A673 (cell line): ENCODE measurements around the gene GRHL3. TPM values are rescaled to one million over a fixed set of nuclear protein-coding genes. Genes with fewer than 3 reads are reported as not detected.

ENCODE experiments used
- BruUV-seq: library from RNA; stranded (reverse); fragments of 400-500 nt; replicated peaks from 2 replicates; lab custom pipeline; 2021; lab: Mats Ljungman, UMichigan
- CTCF ChIA-PET: fragments of 300-600 bp; sonication (Branson Sonifier 250); formaldehyde crosslinking; loops from one replicate; lab custom pipeline; 2022; ENCODE audit warnings: antibody characterized with exemption; lab: Charles Lee
- POLR2A ChIA-PET: fragments of 300-600 bp; sonication (Branson Sonifier 250); formaldehyde crosslinking; loops from one replicate; lab custom pipeline; 2022; ENCODE audit warnings: antibody characterized with exemption; ENCODE audit not compliant: low non-redundant PET; lab: Charles Lee
- DNase-seq: peaks from one replicate; pipeline ENCODE4 v3.0.0-alpha.2; 2015; ENCODE audit warnings: low spot score
- H3K27ac ChIP-seq: fragments of 200-600 bp; sonication (generic); 2 replicates; pipeline ENCODE4 v1.5.1; 2016; ENCODE audit warnings: mixed run types, low read depth, mild to moderate bottlenecking, mixed read lengths, antibody characterized with exemption, low read length; ENCODE audit not compliant: poor library complexity, severe bottlenecking
- H3K27me3 ChIP-seq: fragments of 200-600 bp; sonication (generic); replicated peaks from 2 replicates; pipeline ENCODE4 v1.6.1; 2017; ENCODE audit warnings: mixed run types, low read depth, mild to moderate bottlenecking, mixed read lengths, antibody characterized with exemption, low read length; ENCODE audit not compliant: insufficient read depth, poor library complexity
- H3K36me3 ChIP-seq: fragments of 200-600 bp; sonication (generic); 2 replicates; pipeline ENCODE4 v1.6.1; 2016; ENCODE audit warnings: mixed run types, mild to moderate bottlenecking, mixed read lengths, antibody characterized with exemption, low read length; ENCODE audit not compliant: insufficient read depth, poor library complexity, severe bottlenecking
- H3K4me1 ChIP-seq: fragments of 200-600 bp; sonication (generic); 2 replicates; pipeline ENCODE4 v1.6.1; 2017; ENCODE audit warnings: mixed run types, mild to moderate bottlenecking, mixed read lengths, antibody characterized with exemption, low read length; ENCODE audit not compliant: insufficient read depth, poor library complexity, severe bottlenecking
- H3K4me3 ChIP-seq: fragments of 200-600 bp; sonication (generic); 2 replicates; pipeline ENCODE4 v1.5.1; 2016; ENCODE audit warnings: low read depth, mixed run types, mild to moderate bottlenecking, mixed read lengths, low read length; ENCODE audit not compliant: poor library complexity, severe bottlenecking
- H3K9me3 ChIP-seq: fragments of 200-600 bp; sonication (generic); 2 replicates; pipeline ENCODE4 v1.6.1; 2016; ENCODE audit warnings: mixed run types, low read depth, mild to moderate bottlenecking, mixed read lengths, antibody characterized with exemption, low read length; ENCODE audit not compliant: poor library complexity, severe bottlenecking
- CTCF ChIP-seq: fragments of 300-800, 200-600 bp; sonication (generic); conservative IDR thresholded peaks from 2 replicates; pipeline ENCODE4 v1.5.1; 2017; ENCODE audit warnings: low read depth, mild to moderate bottlenecking, antibody characterized with exemption, low read length, moderate library complexity, mixed read lengths
- EZH2 ChIP-seq: fragments of 200-600 bp; sonication (generic); IDR thresholded peaks from 2 replicates; pipeline ENCODE4 v1.6.1; 2017; ENCODE audit warnings: borderline replicate concordance, low read depth, mild to moderate bottlenecking, mixed read lengths, antibody characterized with exemption, low read length; ENCODE audit not compliant: poor library complexity, severe bottlenecking
- intact Hi-C: fragments of 100-400 bp; cut with micrococcal nuclease; formaldehyde crosslinking; loops from one replicate; pipeline ENCODE4 v1.10.0; 2022; ENCODE audit not compliant: unreplicated experiment
- total RNA-seq: library from RNA; stranded (reverse); gene quantifications from 2 replicates; pipeline ENCODE4 v1.2.3, GENCODE V29; 2021

The GRHL3 gene
- total RNA-seq, 1 experiment from 2014 or later: not detected

DNA sequence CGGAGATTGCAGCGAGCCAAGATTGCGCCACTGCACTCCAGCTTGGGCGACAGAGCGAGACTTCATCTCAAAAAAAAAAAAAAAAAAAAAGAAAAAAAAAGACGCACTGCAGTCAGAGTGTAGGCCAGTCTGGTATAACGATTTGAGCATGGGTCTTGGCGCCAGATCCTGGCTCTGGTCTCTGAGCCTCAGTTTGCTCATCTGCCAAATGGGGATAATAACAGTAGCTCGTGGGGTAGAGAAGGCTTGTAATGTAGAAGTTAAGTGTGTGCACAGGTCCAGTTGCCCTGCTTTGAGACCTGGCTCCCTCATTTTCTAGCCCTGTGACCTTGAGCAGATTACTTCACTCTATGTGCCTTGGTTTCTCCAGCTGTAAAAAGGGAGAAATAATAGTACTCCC is 26.3 kb upstream of the GRHL3 start:
- POLR2A ChIA-PET: no interaction called here
- intact Hi-C loops: no loop called here
- no peak for DNase-seq

DNA sequence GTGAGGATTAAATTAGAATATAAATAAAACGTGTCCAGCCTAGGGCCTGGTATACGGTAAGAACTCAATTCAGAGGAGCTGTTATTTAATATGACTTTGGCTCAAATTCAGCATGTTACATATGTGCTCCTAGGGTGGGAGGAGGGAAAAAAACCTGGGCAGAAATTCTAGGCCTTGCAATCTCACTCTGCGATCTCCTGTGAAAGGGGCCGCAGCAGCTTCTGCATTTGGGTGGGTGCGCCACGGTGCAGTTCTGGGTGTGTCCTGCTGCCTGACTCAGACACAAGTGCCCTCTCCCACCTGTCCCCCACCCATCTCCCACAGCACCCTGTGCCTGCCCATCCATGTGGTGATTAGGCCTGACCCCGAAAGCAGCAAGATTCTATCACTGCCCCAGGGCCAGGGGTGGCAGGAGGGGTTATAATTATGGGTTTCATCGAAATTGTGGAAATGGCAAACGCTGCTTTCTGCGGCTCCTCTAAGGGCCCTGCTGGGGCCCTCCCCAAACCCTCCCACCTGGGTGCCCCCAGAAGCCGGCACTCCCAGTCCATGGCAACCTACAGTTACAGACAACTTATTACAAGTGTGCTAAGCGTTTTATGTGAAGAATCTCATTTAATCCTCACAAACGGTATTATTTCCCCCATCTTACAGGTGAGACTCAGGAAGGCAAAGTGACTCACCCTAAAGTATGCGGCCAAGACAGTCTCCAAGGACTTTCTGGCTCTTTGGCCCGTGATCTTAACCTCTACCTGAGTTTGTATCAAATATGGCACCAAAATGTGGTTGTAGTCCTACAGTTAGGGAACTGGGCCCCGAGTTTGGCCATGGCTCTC is 25.5 kb upstream of the GRHL3 start:
- DNase-seq: no peak
- intact Hi-C loops: no loop called here
- POLR2A ChIA-PET: no interaction called here
- no peak overlapping the region for H3K27ac ChIP-seq
- H3K4me1 ChIP-seq: peaks cover 34% of the 10 kb centered on the region
- no peaks in the 10 kb centered on the region for H3K27me3 ChIP-seq
- no peaks in the 10 kb centered on the region for H3K9me3 ChIP-seq
- no TSS peak for BruUV-seq
- no peaks in the 10 kb centered on the region for H3K36me3 ChIP-seq
- CTCF ChIA-PET: no interaction called here
- no peak overlapping the region for H3K4me3 ChIP-seq
- TF ChIP-seq EZH2 (no peak), CTCF (no peak)

More for the DNA sequence above, 26.3 kb upstream of the GRHL3 start:
- CTCF ChIA-PET: no interaction called here
- TF ChIP-seq EZH2 (no peak), CTCF (no peak)
- no peak overlapping the region for H3K27ac ChIP-seq
- H3K36me3 ChIP-seq: no peaks in the 10 kb centered on the region
- no peak overlapping the region for H3K4me3 ChIP-seq
- H3K27me3 ChIP-seq: no peaks in the 10 kb centered on the region
- no peaks in the 10 kb centered on the region for H3K9me3 ChIP-seq
- peaks cover 34% of the 10 kb centered on the region for H3K4me1 ChIP-seq
- no TSS peak for BruUV-seq

GRCh38 chr1:24294228-24294672 is 24.9 kb upstream of the GRHL3 start:
- no peaks in the 10 kb centered on the region for H3K36me3 ChIP-seq
- H3K4me1 ChIP-seq: peaks cover 29% of the 10 kb centered on the region
- CTCF ChIA-PET: no interaction called here
- H3K27me3 ChIP-seq: no peaks in the 10 kb centered on the region
- intact Hi-C loops: no loop called here
- DNase-seq: peak; percentile 64
- BruUV-seq: no TSS peak
- no peak for TF ChIP-seq EZH2
- no peak for TF ChIP-seq CTCF
- no peak overlapping the region for H3K4me3 ChIP-seq
- no peaks in the 10 kb centered on the region for H3K9me3 ChIP-seq
- POLR2A ChIA-PET: no interaction called here
- no peak overlapping the region for H3K27ac ChIP-seq
